DMS53 treated with DMSO at 0.1 percent for 48 hours (cell line): ENCODE results near the gene CCRL2.
"Not testable (repeated sequence)": the region's sequence is repeated elsewhere in the genome, so short reads cannot be mapped to it uniquely, and the experiment has no call there.

Experiments
- DNase-seq: peaks from one replicate; lab custom pipeline; 2025; ENCODE audit not compliant: unreplicated experiment; lab: John Stamatoyannopoulos, UW

Gene CCRL2

DNA sequence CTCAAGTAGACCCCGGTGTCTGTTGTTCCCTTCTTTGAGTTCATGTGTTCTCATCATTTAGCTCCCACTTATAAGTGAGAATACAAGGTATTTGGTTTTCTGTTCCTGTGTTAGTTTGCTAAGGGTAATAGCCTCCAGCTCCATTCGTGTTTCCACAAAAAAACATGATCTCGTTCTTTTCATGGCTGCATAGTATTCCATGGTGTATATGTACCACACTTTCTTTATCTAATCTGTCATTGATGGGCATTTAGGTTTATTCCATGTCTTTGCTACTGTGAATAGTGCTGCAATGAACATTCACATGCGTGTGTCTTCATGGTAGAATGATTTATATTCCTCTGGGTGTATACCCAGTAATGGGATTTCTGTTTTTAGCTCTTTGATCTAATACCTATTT lies 4.2 kb upstream of the CCRL2 start:
- DNase-seq: not testable (repeated sequence)

GRCh38 chr3:46405301-46406019 lies 1.6 kb upstream of the CCRL2 start:
- DNase-seq: no peak

DNA sequence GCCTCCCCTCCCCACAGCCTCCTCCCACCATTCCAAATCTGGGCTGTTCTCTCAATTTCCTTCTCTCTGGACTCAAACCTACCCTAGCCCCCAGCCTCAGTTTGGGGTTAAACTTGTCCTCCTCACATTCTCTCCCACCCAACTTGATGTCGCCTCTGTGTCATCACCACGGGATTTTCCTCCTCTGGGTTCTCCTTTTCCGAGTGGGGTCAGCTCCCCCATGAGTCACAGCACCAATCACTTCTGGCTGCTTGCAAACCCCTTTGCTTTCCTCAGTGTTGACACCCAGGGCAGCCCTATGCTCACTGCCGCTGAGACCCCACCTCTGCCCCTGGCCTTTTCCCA lies 644 bp upstream of the CCRL2 start:
- DNase-seq: no peak

- no peak for DNase-seq
Observed at GRCh38 chr3:46407970-46408369, 911 bp downstream of the CCRL2 start.

DNA sequence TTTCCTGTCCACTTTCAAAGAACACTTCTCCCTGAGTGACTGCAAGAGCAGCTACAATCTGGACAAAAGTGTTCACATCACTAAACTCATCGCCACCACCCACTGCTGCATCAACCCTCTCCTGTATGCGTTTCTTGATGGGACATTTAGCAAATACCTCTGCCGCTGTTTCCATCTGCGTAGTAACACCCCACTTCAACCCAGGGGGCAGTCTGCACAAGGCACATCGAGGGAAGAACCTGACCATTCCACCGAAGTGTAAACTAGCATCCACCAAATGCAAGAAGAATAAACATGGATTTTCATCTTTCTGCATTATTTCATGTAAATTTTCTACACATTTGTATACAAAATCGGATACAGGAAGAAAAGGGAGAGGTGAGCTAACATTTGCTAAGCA lies 1.8 kb downstream of the CCRL2 start:
- DNase-seq: no peak

GRCh38 chr3:46409739-46410489 lies 2.9 kb downstream of the CCRL2 start:
- DNase-seq: no peak

GRCh38 chr3:46410669-46411068 lies 3.6 kb downstream of the CCRL2 start:
- DNase-seq: no peak

DNA sequence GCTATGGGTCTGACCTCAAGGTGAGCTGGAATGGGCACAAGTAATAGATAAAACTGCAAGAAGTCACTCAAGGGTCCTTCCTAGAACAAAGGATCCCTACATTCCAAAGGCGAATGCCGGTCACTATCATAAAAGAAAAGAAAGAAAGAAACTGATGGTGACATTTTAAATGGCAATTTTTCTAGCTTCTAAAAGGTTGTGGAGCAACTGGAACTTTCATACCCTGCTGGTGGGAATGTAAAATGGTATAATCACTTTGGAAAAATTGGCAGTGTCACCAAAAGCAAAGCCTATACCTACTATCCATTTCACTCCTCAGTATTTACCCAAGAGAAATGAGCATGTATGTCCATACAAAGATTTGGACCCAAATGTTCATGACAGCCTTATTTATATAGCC lies 4.2 kb downstream of the CCRL2 start:
- no peak for DNase-seq

DNA sequence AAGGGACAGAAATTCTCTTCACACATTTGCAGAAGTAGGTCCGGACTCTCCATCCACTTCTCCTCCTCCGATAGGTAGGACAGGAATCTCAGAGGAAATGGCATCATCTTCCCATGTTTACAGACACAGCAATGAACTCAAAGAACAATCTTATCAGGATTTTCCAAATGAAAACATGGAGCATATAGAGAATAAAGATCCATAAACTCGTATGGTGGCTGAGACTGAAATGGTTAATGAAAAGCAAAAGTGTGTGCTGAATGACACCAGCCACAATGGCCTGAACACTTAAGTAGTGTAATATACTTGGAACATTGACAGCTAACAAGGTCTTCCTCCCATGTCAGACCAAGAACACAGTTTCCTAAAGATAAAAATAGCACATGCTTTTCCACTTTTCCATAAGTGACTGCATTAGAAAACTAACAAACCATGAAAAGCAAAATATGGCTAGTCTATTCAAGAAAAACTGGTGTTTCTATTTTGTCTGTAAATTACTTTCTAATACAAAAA lies 5.8 kb downstream of the CCRL2 start:
- DNase-seq: no peak

DNA sequence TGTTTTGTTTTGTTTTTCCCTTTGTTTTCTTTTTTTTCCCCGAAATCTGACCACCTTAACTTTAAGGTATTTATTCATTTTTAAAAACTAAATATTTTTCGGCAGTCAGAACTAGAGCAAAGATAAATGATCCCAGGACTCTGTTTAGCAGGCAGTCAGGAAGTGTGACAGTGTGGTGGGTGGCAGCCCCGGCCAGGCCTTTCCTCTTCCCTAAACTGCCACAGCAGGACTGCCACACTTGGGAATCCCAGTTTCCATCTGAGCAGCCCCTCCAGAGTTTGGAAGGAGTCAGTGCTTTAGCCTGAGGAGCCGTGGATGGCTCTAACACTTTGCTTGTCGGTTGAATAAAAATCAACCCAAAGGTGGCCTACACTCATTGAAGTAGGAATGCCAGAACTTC lies 6.9 kb downstream of the CCRL2 start:
- DNase-seq: no peak

DNA sequence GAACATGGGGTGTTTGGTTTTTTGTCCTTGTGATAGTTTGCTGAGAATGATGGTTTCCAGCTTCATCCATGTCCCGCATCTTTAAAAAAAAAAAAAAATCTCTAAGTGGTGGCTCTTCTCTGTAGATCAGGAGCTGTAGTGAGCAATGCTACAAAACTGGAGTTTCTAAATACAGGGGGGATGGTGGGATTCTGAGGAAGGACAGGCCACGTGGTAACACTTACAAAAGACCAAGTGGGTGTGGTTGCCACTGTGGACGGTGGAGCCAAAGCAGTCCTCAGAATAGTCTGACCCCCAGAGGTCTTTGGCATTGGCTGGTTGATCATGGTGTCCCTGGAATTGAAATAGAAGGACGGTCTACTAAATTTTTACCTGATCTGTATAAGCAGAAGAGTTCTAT lies 7.7 kb downstream of the CCRL2 start:
- DNase-seq: no peak

DNA sequence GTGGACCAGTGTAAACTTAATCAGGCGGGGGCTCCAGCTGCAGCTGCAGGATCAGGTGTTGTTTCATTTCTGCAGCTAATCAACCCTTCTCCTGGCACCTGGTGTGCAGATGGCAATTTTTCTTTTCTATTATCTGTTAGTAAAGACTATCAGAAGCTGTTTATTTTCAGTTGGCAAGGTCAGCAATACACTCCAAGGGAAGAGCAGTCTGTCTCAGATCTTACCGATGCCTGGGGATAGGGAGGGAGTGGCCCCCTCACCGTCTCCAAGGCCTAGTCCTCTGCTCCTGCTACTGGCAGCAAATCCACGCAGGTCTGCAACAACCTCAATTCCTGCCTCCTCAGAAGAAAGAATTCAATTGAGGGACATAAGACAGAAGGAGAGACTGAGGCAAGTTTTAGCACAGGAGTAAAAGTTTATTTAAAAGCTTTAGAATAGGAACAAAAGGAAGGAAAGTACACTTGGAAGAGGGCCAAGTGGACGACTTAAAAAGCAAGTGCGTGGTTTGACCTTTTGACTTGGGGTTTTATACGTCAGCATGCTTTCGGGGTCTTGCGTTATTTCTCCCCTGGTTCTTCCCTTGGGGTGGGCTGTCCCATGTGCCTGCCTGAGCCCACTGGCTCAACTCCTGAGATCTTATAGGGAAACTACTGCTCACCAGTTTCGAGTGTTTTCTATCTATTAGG lies 9.2 kb downstream of the CCRL2 start:
- DNase-seq: no peak

DNA sequence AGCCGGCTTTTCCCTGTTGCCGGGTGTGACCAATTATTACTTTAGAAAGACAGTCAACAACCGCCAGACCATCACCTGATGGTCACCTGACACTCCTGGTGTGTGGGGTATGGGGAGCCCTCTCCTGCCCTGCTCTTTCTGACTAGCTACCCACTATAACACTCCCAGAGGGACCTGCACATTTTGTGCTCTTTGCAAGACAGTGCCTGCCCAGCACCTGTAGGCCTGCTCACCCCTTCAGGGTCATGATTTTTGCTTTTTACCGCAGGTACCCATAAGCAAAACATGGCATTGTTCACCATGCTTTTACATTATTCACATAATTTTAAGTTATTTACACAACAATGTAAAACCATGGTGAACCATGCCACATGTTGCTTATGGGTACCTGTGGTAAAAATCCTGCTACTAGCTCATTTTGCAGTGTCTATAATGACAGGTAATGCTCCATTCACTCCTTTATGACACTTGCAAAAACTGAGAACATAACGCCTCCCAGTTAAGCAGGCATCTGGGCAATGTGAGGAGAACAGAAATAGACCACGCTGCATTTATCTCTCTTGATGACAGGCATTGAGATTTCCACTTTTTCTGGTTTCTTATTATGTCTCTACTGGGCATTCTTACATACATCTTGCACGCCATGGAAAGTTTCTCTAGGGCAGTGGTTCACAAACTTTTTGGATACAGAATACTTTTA lies 9.9 kb downstream of the CCRL2 start:
- DNase-seq: no peak

DNA sequence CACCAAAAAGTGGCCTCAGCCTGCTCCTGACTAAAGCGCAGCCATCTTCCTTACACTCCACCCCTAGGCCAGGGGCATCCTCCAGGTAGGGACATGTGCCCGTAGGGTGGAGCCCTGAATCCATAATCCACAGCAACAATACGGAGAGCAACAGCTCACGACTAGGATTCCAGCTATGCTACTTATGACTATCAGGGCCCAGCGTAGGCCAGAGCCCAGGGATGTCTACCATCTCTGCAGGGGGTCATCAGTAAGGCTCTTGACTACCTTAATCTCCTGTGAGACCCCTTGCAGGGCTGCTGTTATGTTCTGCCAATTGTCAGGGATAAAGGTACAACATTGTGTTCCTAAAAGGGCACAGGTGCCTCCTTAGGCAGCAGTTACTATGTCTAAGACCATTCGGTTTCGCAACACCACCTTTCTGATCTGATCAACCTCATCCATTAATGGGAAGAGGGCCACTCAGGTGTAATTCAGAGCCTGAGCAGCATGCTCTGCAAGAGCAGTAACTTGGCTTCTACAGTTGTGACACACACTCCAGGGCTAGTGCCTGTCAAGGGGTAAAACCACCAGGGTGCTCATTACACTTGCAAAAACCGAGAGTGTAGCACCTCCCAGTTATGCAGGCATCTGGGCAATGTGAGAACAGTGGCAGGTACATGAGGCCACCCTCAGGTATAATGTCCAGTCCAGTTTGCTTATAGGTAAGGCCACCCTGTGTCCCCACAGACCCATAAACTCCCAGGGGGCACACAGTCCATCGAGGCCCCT lies 11.0 kb downstream of the CCRL2 start:
- no peak for DNase-seq

GRCh38 chr3:46419816-46420215 lies 12.8 kb downstream of the CCRL2 start:
- DNase-seq: no peak

DNA sequence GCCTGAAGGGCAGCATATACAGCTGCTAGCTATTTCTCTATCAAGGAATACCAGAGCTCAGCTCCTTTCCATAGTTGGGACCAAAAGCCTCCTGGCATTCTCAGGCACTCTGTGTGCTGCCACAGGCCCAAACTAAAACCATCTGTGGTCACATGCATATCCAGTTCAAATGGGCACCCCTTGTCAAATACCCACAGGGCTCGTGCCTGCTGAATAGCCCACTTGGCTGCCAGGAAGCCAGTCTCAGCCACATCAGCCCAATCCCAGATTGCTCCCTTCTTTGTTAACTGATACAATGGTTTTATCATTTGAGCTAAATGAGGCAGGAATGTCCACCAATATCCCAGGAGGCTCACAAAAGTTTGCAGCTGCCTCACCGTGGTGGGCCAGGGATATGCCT lies 13.9 kb downstream of the CCRL2 start:
- no peak for DNase-seq

- peak; percentile 47 for DNase-seq
Observed at GRCh38 chr3:46422617-46423016, 15.6 kb downstream of the CCRL2 start.

GRCh38 chr3:46423588-46423987 lies 16.5 kb downstream of the CCRL2 start:
- DNase-seq: no peak

DNA sequence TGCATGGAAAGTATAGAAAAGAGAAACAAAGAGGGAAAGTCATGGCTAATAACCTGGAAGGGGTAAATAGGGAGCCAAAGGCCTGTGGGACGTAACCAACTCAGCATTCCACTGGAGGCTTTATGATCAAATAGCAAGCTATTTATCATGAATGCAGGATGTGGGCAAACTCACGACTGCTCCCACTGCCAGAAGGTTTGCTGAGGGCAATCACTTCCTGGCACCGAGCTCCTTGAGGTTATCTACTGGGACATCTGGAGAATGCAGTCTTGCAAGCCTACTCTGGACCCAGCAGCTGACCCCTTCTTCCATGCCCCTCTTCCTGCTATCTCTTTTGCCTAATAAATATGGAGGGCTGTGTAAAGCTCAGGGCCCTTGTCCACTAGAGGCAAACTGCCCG lies 19.4 kb downstream of the CCRL2 start:
- not testable (repeated sequence) for DNase-seq

DNA sequence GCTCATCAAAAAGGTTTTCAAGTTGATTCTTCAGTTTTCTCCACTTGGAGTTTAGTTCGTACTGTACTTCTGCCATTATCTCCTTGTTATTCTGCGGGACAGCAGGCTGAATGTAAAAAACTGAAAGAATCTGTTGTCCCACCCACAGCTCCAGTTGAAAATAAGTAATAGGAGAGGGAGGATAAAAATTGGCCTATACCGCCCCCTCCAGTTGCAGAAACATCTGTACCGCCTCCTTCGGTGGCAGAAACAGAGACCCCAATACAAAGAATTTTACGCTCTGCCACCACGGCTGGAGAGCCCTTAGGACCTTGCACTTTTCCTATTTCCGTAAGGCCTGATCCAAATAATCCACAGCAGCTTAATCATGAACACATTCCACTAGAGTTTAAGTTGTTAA lies 20.3 kb downstream of the CCRL2 start:
- DNase-seq: not testable (repeated sequence)
